Measurements from ENCODE around the gene NPR3.

Gene NPR3

GRCh38 chr5:32712481-32713360, 1.6 kb downstream of the NPR3 start:
- no peak for DNase-seq

- no peak for DNase-seq
These were observed 2.2 kb downstream of the NPR3 start for GRCh38 chr5:32713361-32713769.

DNA sequence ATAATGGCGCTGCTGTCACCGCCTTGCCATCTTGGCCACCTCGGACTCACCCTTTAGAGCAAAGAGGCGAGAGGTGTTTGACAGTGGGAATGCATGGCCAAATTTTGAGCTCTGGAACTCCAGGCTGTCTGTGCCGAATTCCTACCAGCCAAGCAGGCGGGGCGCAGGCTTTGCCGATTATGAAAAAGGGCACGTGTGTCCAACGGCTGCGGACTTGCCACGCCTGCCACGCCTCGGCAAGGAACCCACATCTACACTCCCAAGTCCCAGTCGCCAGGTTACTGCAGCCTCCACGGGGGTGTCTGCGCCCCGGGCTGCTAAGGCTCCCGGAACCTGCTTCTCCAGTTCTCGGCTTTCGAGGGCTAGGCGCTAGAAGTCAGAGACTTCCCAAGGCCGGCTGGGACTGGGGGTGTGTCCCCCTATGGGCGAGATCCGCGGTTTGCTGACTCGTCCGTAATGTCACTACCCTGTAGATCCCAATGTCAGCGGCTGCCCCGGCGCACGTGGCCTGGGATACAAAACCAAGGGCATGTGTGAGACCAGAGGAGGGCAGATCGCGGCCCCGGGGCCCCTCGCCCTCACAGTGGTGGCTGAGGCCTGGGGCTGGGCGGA, 2.8 kb downstream of the NPR3 start:
- no peak for DNase-seq

DNA sequence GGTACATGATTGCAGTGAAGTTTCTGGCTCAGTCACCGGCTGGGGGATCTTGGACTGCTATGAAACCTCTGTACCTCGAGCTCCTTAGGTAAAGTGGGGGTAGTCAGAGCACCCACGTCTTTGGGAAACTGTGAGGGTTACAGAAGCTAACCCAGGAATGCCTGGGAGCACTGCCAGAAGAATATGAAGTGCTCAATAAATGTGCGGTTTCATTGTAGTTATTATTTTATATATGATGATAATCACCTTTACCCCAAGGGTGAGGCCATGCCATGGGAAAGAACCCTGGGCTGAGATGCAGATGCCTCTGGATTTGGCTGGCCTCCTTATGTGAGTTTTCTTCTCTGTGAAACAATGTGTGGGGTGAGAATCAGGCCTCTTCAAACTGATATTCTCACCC, 3.7 kb downstream of the NPR3 start:
- DNase-seq, result no peak

DNA sequence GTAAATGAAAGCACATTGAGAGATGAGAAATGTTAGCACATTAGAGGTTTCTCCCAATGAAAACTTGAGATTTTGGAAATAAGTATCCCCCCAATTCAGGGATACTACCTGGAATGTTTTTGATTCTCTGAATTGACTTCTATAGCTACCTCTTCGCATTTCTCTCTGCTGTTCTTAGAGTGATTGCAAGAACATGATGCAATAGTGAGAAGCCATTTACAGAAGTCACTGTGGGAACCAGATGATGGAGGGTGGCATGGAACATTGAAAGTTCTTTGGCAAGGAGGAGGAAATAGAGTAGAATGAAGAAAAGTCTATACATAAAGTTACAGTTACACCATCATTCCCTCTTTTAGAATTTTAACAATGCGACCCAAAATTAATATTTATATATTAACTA, 9.2 kb downstream of the NPR3 start:
- DNase-seq, result no peak

GRCh38 chr5:32721626-32722025, 10.5 kb downstream of the NPR3 start:
- no peak for DNase-seq

- DNase-seq, result no peak
These were observed 11.8 kb downstream of the NPR3 start for GRCh38 chr5:32722957-32723356.

- DNase-seq, result no peak
These were observed 13.4 kb downstream of the NPR3 start for GRCh38 chr5:32724526-32724925.

GRCh38 chr5:32726086-32726557, 15.0 kb downstream of the NPR3 start:
- no peak for DNase-seq

- DNase-seq, result no peak
These were observed 18.5 kb downstream of the NPR3 start for GRCh38 chr5:32729651-32730050.

DNA sequence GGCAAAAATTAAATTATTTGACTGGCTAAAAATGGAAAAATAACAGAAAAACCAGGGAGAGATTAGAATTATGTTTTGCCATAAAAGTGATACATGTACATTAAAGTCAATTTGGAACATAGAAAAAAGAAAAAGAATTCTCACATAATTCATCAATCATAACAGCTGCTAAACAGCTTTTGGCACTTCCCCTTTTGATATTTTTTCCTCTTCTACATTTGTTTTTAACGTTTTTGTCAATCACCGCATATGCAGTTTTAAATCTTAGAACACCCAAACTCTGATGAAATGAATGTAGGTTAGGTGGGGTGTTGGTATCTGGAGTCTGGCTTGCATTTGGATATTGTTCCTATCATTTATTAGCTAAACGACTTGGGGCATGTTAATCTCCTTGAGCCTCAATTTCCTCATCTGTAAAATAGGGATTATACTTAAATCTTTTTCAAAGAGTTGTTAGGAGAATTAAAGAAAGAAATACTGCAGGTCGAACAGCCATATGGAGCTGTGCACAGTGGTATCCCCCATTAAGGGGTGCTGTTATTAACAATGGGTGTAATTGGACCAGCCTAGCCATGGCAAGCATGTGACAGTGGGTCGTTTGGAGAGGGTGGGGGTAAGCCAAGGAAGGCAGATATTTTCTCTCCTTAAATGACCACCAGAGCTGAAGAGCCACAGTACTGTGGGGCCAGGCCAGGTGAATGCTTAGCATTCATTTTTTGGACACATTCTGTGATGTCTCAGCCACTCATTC, 22.6 kb downstream of the NPR3 start:
- no peak for DNase-seq

DNA sequence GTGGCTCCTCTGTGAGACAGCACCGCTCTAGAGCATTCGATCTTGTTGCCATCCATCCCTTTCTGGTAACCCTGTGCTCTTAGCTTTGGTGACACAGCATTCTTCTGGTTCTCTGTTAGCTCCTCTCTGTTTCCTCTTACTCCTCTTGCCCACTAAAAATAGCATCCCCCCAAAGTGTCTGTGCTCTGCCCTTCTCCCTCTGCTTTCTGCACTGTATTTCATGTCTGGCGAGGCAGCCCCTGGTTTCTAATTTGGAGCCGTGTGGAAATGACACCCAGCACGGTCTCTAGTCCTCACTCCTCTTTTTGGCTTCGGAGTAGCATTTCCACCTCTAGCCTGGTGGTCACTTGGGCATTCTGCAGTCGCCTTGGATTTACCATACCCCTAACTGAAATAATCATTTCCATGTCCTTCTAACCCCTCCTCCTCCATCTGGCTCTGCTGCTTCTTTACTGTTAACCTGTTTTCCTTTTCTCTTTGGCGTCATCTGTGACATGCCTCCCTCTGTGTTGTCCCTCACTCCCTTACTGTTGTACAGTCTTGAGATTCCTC, 23.8 kb downstream of the NPR3 start:
- DNase-seq, result no peak

GRCh38 chr5:32735512-32735911, 24.4 kb downstream of the NPR3 start:
- no peak for DNase-seq

- no peak for DNase-seq
These were observed 25.7 kb downstream of the NPR3 start for GRCh38 chr5:32736842-32737241.

- no peak for DNase-seq
These were observed 29.5 kb downstream of the NPR3 start for GRCh38 chr5:32740651-32741050.

- DNase-seq, result no peak
These were observed 34.2 kb downstream of the NPR3 start for GRCh38 chr5:32745317-32745716.

DNA sequence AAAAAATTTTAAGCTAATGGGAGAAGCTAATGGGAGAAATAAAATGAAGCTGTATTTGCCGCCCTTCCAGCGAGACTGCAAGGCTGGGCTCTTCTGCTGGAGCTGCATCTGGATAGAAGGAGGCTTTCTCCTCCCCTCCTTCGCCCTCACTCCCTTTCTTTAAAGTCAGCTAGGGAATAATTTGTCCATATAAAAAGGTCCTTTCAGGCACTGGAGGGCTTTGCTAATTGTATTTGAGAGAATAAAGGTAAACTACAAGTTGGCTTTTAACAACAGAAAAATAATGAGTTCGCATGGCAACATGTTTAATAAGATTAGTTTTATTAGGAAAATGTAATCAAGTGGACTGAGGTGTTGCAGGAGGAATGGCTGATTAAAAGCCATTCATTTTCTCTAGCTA, 41.3 kb downstream of the NPR3 start:
- DNase-seq, result no peak

GRCh38 chr5:32753051-32753450, 41.9 kb downstream of the NPR3 start:
- DNase-seq, result no peak

GRCh38 chr5:32753765-32754164, 42.6 kb downstream of the NPR3 start:
- DNase-seq, result no peak

DNA sequence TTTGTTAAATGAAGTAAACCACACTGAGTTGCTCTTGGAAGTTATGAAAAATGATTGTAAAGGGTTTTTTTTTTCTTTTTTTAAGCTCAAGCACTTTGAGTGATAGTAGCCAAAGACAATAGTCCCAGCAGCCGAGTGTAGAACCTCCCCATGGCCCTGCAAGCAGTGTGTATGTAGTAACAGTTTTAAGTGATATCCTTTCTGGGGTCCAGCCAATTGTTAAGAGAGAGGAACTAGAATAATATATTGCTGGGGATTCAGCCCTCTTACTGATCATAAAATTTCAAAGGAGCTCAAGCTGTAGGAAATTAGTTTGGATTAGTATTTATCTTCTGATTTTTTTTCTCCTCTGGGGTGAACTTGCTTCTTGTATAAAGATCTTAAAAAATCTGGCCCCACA, 43.2 kb downstream of the NPR3 start:
- DNase-seq, result no peak

DNA sequence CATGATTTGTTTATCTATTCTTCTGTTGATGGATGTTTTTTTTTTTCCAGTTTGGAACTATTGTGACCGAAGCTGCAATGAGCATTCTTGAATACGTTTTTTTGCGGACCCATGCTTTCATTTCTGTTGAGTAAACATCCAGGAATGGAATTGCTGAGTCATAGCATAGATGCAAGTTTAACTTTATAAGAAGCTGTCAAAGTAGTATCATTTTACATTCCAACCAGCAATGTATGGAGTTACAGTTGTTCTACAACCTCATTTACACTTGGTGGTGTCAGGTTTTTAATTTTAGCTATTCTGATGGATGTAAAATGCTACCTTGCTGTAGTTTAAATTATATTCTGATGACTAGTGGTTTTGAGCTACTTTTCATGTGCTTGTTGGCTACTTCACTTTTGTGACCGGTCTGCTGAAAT, 49.0 kb downstream of the NPR3 start:
- DNase-seq, result no peak

DNA sequence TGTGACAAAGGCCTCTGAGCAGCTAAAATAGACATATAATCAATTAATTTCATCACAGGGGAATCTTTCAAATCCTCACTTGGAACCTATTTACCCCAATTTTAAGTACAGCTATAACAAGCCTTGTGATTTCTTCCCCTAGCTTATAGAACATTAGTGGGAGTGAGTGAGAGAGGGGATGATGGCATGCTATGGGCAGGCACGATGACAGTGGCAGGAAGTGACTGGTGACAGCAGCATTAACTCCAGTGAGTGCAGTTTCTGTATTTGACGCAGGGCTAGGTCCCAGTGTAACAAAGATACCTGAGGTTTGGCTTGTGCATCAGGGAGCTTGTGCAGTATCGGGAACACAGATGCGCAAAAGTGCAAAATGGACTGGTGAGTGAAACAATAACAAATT, 54.1 kb downstream of the NPR3 start:
- no peak for DNase-seq

DNA sequence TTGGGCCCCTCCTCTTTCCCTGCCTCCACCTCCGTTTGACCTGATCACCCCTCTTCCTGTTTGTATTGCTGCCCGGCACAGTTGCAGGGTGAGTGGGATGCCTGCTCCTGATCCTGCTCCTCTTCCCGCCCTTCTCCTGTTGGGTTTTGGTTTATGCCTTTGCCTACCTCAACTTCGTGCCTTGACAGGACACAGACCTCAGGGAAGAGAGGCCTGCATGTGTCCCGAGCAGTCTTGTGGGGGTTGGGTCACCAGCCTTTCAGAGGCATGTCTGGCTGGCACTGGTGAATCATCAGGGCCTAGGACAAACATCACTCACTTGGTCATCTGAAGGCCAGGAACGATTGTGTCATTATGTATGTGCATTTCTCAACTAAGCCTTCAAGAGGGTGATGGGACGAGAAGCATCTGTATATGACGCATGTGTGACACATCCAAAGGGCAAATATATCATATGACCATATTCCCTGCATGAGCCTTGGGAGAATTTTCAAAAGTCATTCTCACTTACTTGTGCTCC, 56.9 kb downstream of the NPR3 start:
- DNase-seq, result no peak

Data from NCI-H345 (cell line).